Gastroesophageal sphincter (tissue), 4 donors: ENCODE results near the gene KIAA1217. TPM values are rescaled to one million over a fixed set of nuclear protein-coding genes. Genes with fewer than 3 reads are reported as not detected.

Experiments used
- ATAC-seq: fragments of 150-250 bp; one replicate; pipeline ENCODE4 v1.9.1; 2016; ENCODE audit warnings: mild to moderate bottlenecking, moderate library complexity
- H3K27ac ChIP-seq, 4 donors: fragments of 200-600 bp; sonication (generic) in 3 of 4; 1 replicate in 3 of 4; 2 replicates in 1 of 4; pipeline ENCODE4 v1.5.1; 2016 to 2019
- H3K27me3 ChIP-seq: fragments of 200-600 bp; sonication (generic); one replicate; pipeline ENCODE4 v1.5.1; 2019
- H3K36me3 ChIP-seq, 2 donors: fragments of 200-600 bp; sonication (generic); one replicate each; pipeline ENCODE4 v1.5.1; 2019; ENCODE audit warnings: control low read depth in 1 of 2
- H3K4me1 ChIP-seq, 3 donors: fragments of 200-600 bp; sonication (generic); 1 replicate in 2 of 3; 2 replicates in 1 of 3; pipeline ENCODE4 v1.5.1; 2016 to 2019; ENCODE audit warnings: control low read depth in 2 of 3
- H3K4me3 ChIP-seq, 2 donors: fragments of 200-600 bp; sonication (generic); one replicate each; pipeline ENCODE4 v1.5.1; 2019; ENCODE audit warnings: mild to moderate bottlenecking in 1 of 2, moderate library complexity in 1 of 2
- H3K9me3 ChIP-seq, 3 donors: fragments of 200-600 bp; sonication (generic); one replicate each; pipeline ENCODE4 v1.5.1; 2017 to 2019; ENCODE audit warnings: control low read depth in 2 of 3
- EP300 ChIP-seq: sonication (generic); formaldehyde crosslinking; IDR thresholded peaks from one replicate; pipeline ENCODE4 v1.6.1; 2017; ENCODE audit warnings: antibody characterized with exemption, mild to moderate bottlenecking
- POLR2A ChIP-seq, 2 donors: fragments of 450-650 bp; IDR thresholded peaks; one replicate each; pipeline ENCODE4 v1.6.1; 2017; ENCODE audit warnings: antibody characterized with exemption in 2 of 2, mild to moderate bottlenecking in 2 of 2, moderate library complexity in 1 of 2
- POLR2AphosphoS5 ChIP-seq: sonication (generic); formaldehyde crosslinking; IDR thresholded peaks from one replicate; pipeline ENCODE4 v1.6.1; 2017; ENCODE audit warnings: antibody characterized with exemption
- WGBS, 2 donors: methylation state at CpG; one replicate each; pipeline ENCODE4 v1.1.5; 2018; ENCODE audit warnings: low coverage in 1 of 2; 5-methylcytosine and 5-hydroxymethylcytosine counted together
- total RNA-seq, 4 donors: library from RNA; depleted of rRNA; stranded (reverse); fragments of >200 nt; gene quantifications; one replicate each; pipeline ENCODE4 v1.1.0, GENCODE V29; 2016
- TF ChIP-seq, protein P1 (sequence below), 4 experiments: fragments of 200-600 bp in 2 of 4; fragments of 450-650 bp in 2 of 4; sonication (generic) in 1 of 4; IDR thresholded peaks; one replicate each; pipeline ENCODE4 v1.5.1; 2017 to 2019; ENCODE audit warnings: antibody characterized with exemption in 4 of 4, mild to moderate bottlenecking in 2 of 4, moderate library complexity in 2 of 4

KIAA1217 gene
- total RNA-seq, 4 donors from 2014 or later = 9.7 to 15.3 (median 12.7) TPM

DNA sequence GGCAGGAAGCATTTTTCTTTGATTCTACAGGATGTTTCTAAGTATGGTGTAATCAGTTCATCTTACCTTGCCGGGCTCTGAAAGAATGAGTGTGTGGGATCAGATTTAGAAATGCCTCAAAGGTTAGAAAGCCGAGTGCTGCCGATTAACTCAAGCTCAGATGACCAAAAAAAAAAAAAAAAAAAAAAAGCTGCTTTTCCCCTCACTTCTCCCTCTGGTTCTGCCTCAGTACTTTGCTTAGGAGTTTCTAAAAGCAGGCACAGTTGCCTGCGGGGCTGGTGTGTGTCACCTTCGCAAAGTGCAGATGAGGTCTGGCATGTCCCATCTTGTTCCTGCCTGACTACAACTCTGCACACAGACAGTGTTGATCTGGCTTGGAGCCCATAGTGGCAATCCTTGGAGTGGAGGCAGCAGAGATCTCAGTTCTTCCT lies 47.0 kb downstream of the KIAA1217 start:
- peaks cover 0 to 7% (median 0%) of the 10 kb centered on the region in 3 donors for H3K4me1 ChIP-seq
- TF ChIP-seq POLR2A (IDR thresholded peaks at IDR 0.05) (no peak), POLR2AphosphoS5 (no peak), EP300 (no peak)
- TF ChIP-seq, protein P1, sequence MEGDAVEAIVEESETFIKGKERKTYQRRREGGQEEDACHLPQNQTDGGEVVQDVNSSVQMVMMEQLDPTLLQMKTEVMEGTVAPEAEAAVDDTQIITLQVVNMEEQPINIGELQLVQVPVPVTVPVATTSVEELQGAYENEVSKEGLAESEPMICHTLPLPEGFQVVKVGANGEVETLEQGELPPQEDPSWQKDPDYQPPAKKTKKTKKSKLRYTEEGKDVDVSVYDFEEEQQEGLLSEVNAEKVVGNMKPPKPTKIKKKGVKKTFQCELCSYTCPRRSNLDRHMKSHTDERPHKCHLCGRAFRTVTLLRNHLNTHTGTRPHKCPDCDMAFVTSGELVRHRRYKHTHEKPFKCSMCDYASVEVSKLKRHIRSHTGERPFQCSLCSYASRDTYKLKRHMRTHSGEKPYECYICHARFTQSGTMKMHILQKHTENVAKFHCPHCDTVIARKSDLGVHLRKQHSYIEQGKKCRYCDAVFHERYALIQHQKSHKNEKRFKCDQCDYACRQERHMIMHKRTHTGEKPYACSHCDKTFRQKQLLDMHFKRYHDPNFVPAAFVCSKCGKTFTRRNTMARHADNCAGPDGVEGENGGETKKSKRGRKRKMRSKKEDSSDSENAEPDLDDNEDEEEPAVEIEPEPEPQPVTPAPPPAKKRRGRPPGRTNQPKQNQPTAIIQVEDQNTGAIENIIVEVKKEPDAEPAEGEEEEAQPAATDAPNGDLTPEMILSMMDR (IDR thresholded peaks at IDR 0.05) = no peak
- 6 to 60% methylated on average over 2 to 3 of the region's 5 CpGs for WGBS, 2 donors
- H3K9me3 ChIP-seq = no peaks in the 10 kb centered on the region
- no peak overlapping the region for H3K4me3 ChIP-seq
- no peaks in the 10 kb centered on the region for H3K27me3 ChIP-seq
- no peak overlapping the region for H3K27ac ChIP-seq
- no peak for ATAC-seq
- H3K36me3 ChIP-seq = no peaks in the 10 kb centered on the region

DNA sequence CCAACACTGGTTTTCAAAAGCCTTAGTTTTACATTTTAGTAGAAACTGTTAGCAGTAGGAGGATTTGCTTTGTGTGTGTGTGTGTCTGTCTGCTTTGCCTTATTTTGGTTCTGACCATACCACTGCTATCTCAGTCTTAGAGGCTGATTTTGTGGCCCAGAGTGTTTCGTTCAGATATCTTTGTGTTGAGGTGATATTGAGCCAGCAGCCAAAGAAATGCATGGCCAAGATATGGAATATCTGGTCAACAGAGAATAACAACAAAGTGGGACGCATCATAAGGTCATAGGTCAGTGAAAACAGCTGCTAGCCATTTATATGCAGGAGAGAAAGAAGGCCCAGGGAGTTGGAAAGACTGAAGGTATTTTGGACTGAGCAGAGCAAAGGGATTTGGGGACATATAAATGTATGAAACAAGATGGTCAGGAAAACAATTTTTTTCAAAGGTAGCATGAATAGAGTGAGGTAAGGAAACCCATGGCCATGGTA lies 47.7 kb downstream of the KIAA1217 start:
- H3K27me3 ChIP-seq = no peaks in the 10 kb centered on the region
- TF ChIP-seq POLR2A (IDR thresholded peaks at IDR 0.05) = no peak
- TF ChIP-seq POLR2AphosphoS5 = no peak
- TF ChIP-seq, protein P1 (IDR thresholded peaks at IDR 0.05) = no peak
- H3K4me3 ChIP-seq = no peak overlapping the region
- no peak overlapping the region for H3K27ac ChIP-seq
- no peaks in the 10 kb centered on the region for H3K36me3 ChIP-seq
- peaks cover 0 to 15% (median 0%) of the 10 kb centered on the region in 3 donors for H3K4me1 ChIP-seq
- H3K9me3 ChIP-seq = no peaks in the 10 kb centered on the region
- 50 to 77% methylated on average over 2 of the region's 2 CpGs for WGBS, 2 donors
- no peak for ATAC-seq

DNA sequence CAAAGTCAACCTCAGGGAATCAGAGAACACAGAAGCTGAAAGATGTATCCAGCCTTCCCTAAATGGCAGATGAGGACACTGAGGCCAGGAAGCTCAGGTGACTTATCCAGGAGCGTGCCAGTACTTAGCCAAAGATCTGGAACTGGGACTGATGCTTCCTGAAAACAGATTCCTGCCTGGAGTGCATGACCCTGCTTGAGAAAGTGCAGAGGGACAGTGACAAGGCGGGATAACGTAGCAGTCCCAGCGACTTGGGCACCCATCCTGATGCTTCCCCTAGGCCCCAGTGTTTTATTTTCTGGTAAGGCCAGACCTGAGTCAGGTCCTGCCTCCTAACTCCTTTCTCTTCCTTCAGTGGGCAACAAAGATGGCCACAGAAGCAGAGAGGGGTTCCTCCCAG lies 48.6 kb downstream of the KIAA1217 start:
- Histone ChIP-seq H3K9me3 (no peaks in the 10 kb centered on the region), H3K36me3 (no peaks in the 10 kb centered on the region), H3K4me3 (no peak overlapping the region), H3K27ac (no peak overlapping the region), H3K27me3 (no peaks in the 10 kb centered on the region), H3K4me1 (peaks cover 0 to 17% (median 0%) of the 10 kb centered on the region in 3 donors)
- WGBS, 2 donors = 100% methylated on average over 2 to 3 of the region's 4 CpGs
- no peak for TF ChIP-seq EP300
- no peak for TF ChIP-seq POLR2AphosphoS5
- TF ChIP-seq POLR2A (IDR thresholded peaks at IDR 0.05) = no peak
- TF ChIP-seq, protein P1 (IDR thresholded peaks at IDR 0.05) = no peak
- ATAC-seq = no peak

DNA sequence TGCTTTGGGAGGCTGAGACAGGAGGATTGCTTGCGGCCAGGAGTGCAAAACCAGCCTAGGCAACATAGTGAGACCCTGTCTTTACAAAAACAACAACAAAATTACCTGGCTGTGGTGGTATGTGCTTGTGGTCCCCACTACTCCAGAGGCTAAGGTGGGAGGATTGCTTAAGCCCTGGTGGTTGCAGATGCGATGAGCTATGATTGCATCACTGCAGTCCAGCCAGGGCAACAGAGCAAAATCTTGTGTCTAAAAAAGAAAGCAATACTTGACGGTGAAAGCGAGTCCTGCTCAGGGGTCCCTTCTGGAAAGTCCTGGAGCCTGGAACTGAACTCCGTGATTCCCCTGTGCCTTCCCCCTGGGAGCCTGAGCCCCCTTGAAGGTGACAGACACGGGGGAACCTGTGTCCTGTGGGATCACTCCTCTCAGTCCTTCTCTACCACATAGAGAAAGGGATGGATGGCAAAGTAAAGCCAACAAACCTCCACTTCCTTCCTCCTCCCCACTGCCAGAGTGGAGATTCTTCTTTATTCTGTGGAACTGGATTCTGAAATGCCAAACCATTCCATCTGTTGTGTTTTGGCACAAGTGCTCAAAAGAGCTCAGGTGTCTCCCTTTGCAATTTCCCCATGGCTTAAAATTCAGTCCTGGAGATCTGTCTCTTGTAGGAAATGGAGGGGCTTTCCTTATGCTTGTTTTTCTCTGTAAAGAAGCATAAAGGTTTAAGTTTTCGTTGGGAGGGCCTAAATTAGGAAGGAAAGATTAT lies 50.6 kb downstream of the KIAA1217 start:
- Histone ChIP-seq H3K4me1 (peaks cover 0 to 17% (median 0%) of the 10 kb centered on the region in 3 donors), H3K36me3 (no peaks in the 10 kb centered on the region), H3K27me3 (no peaks in the 10 kb centered on the region), H3K9me3 (no peaks in the 10 kb centered on the region), H3K27ac (no peak overlapping the region), H3K4me3 (no peak overlapping the region)
- no peak for ATAC-seq
- TF ChIP-seq, protein P1 (IDR thresholded peaks at IDR 0.05) = no peak
- TF ChIP-seq POLR2AphosphoS5 (no peak), EP300 (no peak), POLR2A (IDR thresholded peaks at IDR 0.05) (no peak)
- 77 to 88% methylated on average over 2 to 5 of the region's 7 CpGs for WGBS, 2 donors

DNA sequence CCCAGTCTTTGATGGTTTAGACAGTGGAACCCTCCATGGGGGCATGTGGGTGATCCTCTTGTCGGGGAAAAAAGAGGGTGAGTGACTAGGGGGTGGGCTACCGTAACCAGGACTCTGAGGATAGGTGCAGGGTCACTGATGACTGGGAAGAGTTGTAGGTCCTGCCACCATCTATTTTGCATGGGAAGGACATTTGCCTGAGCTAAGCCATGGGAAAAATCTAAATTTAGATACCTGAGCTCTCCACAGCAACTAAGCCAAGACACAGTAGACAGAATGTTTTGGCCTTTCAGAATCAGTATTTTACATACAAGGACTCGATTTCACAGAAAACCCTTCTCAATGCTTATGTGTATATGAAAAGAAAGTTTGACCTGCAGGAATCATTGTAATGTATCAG lies 52.7 kb downstream of the KIAA1217 start:
- no peak overlapping the region for H3K27ac ChIP-seq
- peaks cover 0 to 17% (median 0%) of the 10 kb centered on the region in 3 donors for H3K4me1 ChIP-seq
- WGBS, 2 donors = 90 to 94% methylated on average over 2 of the region's 3 CpGs
- no peaks in the 10 kb centered on the region for H3K27me3 ChIP-seq
- TF ChIP-seq EP300 (no peak), POLR2AphosphoS5 (no peak), POLR2A (IDR thresholded peaks at IDR 0.05) (no peak)
- TF ChIP-seq, protein P1 (IDR thresholded peaks at IDR 0.05) = no peak
- no peaks in the 10 kb centered on the region for H3K36me3 ChIP-seq
- no peak overlapping the region for H3K4me3 ChIP-seq
- H3K9me3 ChIP-seq = no peaks in the 10 kb centered on the region
- no peak for ATAC-seq
